Heart left ventricle (tissue), 13 donors: ENCODE measurements around the gene LSM12.

Source experiments
- CTCF ChIP-seq, 12 donors: fragments of 200-600 bp; sonication (generic) in 4 of 12; IDR thresholded peaks; one replicate each; pipeline versions ENCODE4 v1.5.0 to v1.8.0; 2018 to 2022; ENCODE audit warnings: antibody characterized with exemption in 12 of 12, mild to moderate bottlenecking in 5 of 12
- POLR2A ChIP-seq, 2 donors: fragments of 450-650 bp; IDR thresholded peaks; one replicate each; pipeline ENCODE4 v1.6.1; 2017; ENCODE audit warnings: antibody characterized with exemption in 2 of 2, mild to moderate bottlenecking in 2 of 2, moderate library complexity in 2 of 2
- donor health status: ischemic (EF 13 %, LVEDD 7.1; RV severe dilation, severe dysfunction).
- donor health status: DM: no; HTN: yes; CAD: no.
- donor health status: DM: no; HTN: no; CAD: no.
- donor health status: ischemic (EF 25% LVEDD 6.9; RV normal size, moderate dysfunction).
- donor health status: ischemic (EF 25% LVEDD 5.7; RV mildly dilated, moderate dysfunction).
- donor health status: ischemic (EF 35%, LVEDD 5.7; RV mildly dilated, moderate dysfunction).
- donor health status: nonischemic (EF 11% LVEDD 7.7; RV severe dilation, severe dysfunction).
- donor health status: DM: yes; HTN: yes; CAD: no.
- donor health status: PGD.
- donor health status: ischemic (EF 29% LVEDD 5.4; RV normal size, mild dysfunction).
- donor health status: nonischemic (EF 23%, LVEDD 6.1; RV moderate dilation, normal function).

GRCh38 chr17:44005527-44006271 is 60.8 kb downstream of the LSM12 start:
- TF ChIP-seq CTCF (IDR thresholded peaks at IDR 0.05): peak in 4 of 12 donors; percentile 8 to 32 (median 16)
- no peak for TF ChIP-seq POLR2A (IDR thresholded peaks at IDR 0.05)
